ENCODE measurements around the gene IL18. TPM values are rescaled to one million over a fixed set of nuclear protein-coding genes. Genes with fewer than 3 reads are reported as not detected.

The IL18 gene
- total and polyA plus RNA-seq, 4 donors, result 3.3 to 18.2 (median 6.8) TPM

DNA sequence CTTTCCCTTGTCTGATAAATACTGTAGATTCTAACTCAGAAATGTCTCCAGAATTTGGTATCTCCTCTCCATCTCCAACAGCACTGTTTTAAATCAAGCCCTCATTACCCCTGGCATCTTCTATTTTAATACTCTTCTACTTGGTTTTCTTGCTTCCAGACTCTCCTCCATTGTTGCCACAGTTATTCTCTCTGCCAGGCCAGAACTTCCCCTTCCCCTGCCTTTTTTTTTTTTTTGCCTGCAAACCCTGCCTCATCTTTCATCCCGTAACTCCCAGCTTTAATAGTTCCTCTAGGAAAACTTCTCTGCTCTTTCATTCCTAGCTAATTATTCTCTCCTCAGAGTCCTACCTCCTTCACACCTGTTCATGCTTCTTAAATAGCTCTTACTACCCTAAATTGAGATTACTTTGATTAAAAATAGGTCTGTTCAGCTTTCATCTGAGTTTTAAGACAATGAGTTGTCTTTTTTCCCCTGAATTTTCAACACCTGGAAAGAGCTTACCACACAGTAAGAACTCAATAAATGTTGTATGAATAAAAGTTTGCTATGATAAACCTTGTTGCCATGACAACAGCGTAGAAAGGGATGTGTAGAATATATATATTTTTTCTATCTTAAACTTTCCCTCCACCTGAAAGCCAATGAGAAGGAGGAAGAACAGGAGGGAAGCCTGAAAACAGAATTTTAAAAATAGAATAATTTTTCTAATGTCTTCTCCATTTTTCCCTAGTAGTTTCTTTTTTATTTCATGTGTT is 3.6 kb downstream of the IL18 start:
- DNase-seq (ENCODE audit: low read depth in 4 of 6, low spot score in 6 of 6), result peak in 1 of 6 donors; percentile 70
- no CpG with 5 or more reads among the region's 2 CpGs for WGBS (ENCODE audit: insufficient coverage)
- H3K4me1 ChIP-seq (ENCODE audit: control insufficient read depth, insufficient read depth, low read length), result peaks cover 3% of the 10 kb centered on the region
- no peak overlapping the region for H3K27ac ChIP-seq (ENCODE audit: low read depth, low read length)
- H3K4me3 ChIP-seq (ENCODE audit: low read depth, low read length), result no peak overlapping the region
- H3K36me3 ChIP-seq (ENCODE audit: control insufficient read depth, insufficient read depth, low read length), result no peaks in the 10 kb centered on the region
- no peaks in the 10 kb centered on the region for H3K27me3 ChIP-seq (ENCODE audit: control insufficient read depth, insufficient read depth, low read length)
- no peaks in the 10 kb centered on the region for H3K9me3 ChIP-seq (ENCODE audit: control insufficient read depth, insufficient read depth, low read length)

DNA sequence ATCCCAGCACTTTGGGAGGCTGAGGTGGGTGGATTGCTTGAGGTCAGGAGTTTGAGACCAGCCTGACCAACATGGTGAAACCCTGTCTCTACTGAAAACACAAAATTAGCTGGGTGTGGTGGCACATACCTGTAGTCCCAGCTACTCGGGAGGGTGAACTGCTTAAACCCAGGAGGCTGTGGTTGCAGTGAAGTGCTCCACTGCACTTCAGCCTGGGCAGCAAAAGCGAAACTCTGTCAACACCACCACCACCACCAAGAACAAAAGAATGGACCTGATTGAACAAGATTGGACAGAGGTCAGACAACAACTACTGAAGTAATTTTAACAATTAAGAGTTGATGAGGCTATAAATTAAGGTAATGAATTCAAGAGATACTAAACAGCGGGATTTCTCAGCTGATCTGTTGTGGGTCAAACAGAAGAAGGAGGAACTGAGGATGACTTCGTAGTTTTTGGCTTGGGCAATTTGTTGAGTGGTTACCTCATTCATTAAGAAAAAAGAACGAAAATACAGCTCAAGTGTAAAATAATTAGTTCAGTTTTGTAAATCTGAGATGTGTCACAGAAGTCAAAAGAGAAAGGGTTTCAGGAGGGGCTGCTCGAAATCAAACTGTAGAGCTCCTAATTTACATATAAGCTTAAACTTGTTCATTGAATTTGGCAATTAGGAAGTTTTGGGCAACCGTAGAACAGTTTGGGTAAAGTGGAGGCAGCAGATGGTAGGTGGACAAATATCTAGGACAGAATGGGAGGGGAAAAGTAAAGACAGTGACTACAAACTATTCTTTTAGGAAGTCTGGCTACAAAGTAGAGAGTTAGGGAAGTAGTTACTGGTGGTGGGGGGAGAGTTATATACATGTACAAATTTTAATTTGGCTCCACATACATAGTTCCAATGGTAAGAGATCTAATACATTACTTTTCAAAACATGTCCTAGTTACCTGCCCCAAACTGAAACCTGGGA is 4.5 kb downstream of the IL18 start:
- Histone ChIP-seq H3K9me3 (ENCODE audit: control insufficient read depth, insufficient read depth, low read length) (no peaks in the 10 kb centered on the region), H3K27ac (ENCODE audit: low read depth, low read length) (no peak overlapping the region), H3K4me3 (ENCODE audit: low read depth, low read length) (no peak overlapping the region), H3K4me1 (ENCODE audit: control insufficient read depth, insufficient read depth, low read length) (peaks cover 3% of the 10 kb centered on the region), H3K36me3 (ENCODE audit: control insufficient read depth, insufficient read depth, low read length) (no peaks in the 10 kb centered on the region), H3K27me3 (ENCODE audit: control insufficient read depth, insufficient read depth, low read length) (no peaks in the 10 kb centered on the region)
- DNase-seq (ENCODE audit: low read depth in 4 of 6, low spot score in 6 of 6), result no peak
- WGBS (ENCODE audit: insufficient coverage), result no CpG with 5 or more reads among the region's 7 CpGs

DNA sequence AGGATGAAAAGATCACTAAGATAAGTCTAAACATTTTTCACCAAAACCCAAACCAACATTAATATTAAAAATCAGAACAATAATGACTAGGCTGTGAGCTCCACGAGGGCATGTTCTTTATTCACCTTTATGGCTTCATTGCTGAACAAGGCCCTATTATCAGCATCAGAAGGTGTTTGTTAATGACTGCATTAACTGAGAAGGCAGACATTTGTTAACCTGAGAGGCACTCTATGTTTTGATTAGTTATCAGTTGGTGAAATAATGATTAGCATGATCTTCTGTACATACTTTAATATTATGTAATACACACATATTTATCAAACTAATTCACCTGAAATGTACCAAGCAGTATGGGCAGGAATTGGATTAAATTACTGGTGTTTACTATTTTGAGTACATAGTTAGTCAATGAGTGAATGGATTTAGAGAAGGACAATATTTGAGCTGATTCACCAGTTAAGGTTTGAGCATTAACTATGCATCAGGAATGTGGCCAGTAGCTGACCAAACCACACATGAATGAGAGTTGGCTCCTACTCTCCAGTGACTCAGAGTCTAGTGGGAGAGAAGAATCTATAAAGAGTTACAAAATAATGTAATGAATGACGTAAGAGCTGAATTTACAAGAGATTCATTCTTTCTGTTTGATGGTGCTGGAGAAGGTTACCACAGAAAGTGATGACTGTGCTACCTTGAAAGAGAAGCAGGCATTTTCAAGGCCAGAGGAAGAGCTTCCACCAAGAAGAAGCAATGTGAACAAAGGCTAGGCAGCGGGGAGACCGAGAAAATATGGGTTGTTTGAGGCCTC is 6.7 kb downstream of the IL18 start:
- Histone ChIP-seq H3K27me3 (ENCODE audit: control insufficient read depth, insufficient read depth, low read length) (no peaks in the 10 kb centered on the region), H3K36me3 (ENCODE audit: control insufficient read depth, insufficient read depth, low read length) (no peaks in the 10 kb centered on the region), H3K27ac (ENCODE audit: low read depth, low read length) (no peak overlapping the region), H3K4me1 (ENCODE audit: control insufficient read depth, insufficient read depth, low read length) (no peaks in the 10 kb centered on the region), H3K4me3 (ENCODE audit: low read depth, low read length) (no peak overlapping the region), H3K9me3 (ENCODE audit: control insufficient read depth, insufficient read depth, low read length) (no peaks in the 10 kb centered on the region)
- 83% methylated on average over 1 of the region's 4 CpGs for WGBS (ENCODE audit: insufficient coverage)
- DNase-seq (ENCODE audit: low read depth in 4 of 6, low spot score in 6 of 6), result no peak

DNA sequence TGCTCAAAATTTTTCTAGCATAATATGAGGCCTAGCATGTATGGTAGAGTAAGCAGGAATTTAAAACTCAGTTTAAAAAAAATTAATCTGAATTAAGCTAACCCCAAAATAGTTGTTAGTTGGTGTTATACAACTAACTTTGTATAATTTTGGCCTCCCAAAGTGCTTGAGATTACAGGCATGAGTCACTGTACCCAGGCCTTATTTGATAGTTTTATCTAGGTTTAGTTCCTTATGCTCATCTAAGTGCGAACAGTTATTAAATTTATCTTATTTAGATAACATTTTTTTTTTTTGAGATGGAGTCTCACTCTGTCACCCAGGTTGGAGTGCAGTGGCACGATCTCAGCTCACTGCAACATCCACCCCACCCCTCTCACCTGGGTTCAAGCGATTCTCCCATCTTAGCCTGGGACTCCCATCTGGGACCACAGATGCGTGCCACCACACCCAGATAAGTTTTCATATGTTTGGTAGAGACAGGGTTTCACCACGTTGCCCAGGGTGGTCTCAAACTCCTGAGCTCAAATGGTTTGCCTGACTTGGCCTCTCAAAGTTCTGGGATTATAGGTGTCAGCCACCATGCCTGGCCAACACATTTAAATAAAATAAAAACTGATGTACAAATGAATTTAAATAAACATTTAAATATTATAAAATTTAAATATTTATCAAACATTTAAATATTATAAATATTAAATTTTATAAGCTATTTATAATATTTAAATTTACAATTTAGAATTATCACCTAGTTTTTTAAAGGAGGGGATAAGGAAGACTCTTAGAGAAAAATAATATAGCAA is 7.5 kb downstream of the IL18 start:
- WGBS (ENCODE audit: insufficient coverage), result no CpG with 5 or more reads among the region's 5 CpGs
- Histone ChIP-seq H3K4me1 (ENCODE audit: control insufficient read depth, insufficient read depth, low read length) (no peaks in the 10 kb centered on the region), H3K27ac (ENCODE audit: low read depth, low read length) (no peak overlapping the region)

DNA sequence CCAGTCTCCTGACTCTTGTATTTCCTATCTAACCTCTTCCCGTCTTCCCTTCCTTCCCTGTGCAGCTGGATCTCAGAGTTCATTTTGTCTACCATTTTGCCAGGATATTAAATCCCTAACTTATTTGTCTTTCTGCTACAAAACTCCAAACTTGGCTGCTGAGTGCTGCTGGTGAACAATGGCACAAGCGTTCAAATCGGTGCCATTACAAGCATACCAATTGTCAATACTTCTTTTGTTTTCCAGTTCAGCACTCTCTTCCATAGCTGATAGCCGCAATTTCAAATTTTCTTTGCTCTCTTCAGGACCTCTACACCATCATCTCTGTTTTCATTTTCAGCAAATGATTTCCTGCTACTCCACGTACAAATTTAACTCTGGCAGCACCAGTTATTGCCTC is 13.4 kb downstream of the IL18 start:
- Histone ChIP-seq H3K27ac (ENCODE audit: low read depth, low read length) (no peak overlapping the region), H3K4me3 (ENCODE audit: low read depth, low read length) (no peak overlapping the region), H3K36me3 (ENCODE audit: control insufficient read depth, insufficient read depth, low read length) (no peaks in the 10 kb centered on the region), H3K4me1 (ENCODE audit: control insufficient read depth, insufficient read depth, low read length) (no peaks in the 10 kb centered on the region), H3K27me3 (ENCODE audit: control insufficient read depth, insufficient read depth, low read length) (no peaks in the 10 kb centered on the region), H3K9me3 (ENCODE audit: control insufficient read depth, insufficient read depth, low read length) (no peaks in the 10 kb centered on the region)
- DNase-seq (ENCODE audit: low read depth in 4 of 6, low spot score in 6 of 6), result no peak
- 56% methylated on average over 5 of the region's 5 CpGs for WGBS (ENCODE audit: insufficient coverage)

More for the DNA sequence above, 7.5 kb downstream of the IL18 start:
- Histone ChIP-seq H3K36me3 (ENCODE audit: control insufficient read depth, insufficient read depth, low read length) (no peaks in the 10 kb centered on the region), H3K27me3 (ENCODE audit: control insufficient read depth, insufficient read depth, low read length) (no peaks in the 10 kb centered on the region), H3K4me3 (ENCODE audit: low read depth, low read length) (no peak overlapping the region), H3K9me3 (ENCODE audit: control insufficient read depth, insufficient read depth, low read length) (no peaks in the 10 kb centered on the region)
- DNase-seq (ENCODE audit: low read depth in 4 of 6, low spot score in 6 of 6), result no peak

- Histone ChIP-seq H3K36me3 (ENCODE audit: control insufficient read depth, insufficient read depth, low read length) (no peaks in the 10 kb centered on the region), H3K4me1 (ENCODE audit: control insufficient read depth, insufficient read depth, low read length) (no peaks in the 10 kb centered on the region), H3K27ac (ENCODE audit: low read depth, low read length) (no peak overlapping the region), H3K27me3 (ENCODE audit: control insufficient read depth, insufficient read depth, low read length) (no peaks in the 10 kb centered on the region), H3K9me3 (ENCODE audit: control insufficient read depth, insufficient read depth, low read length) (no peaks in the 10 kb centered on the region), H3K4me3 (ENCODE audit: low read depth, low read length) (no peak overlapping the region)
- no peak for DNase-seq (ENCODE audit: low read depth in 4 of 6, low spot score in 6 of 6)
- WGBS (ENCODE audit: insufficient coverage), result 100% methylated on average over 1 of the region's 3 CpGs
These were observed 20.3 kb downstream of the IL18 start for GRCh38 chr11:112143597-112143996.

DNA sequence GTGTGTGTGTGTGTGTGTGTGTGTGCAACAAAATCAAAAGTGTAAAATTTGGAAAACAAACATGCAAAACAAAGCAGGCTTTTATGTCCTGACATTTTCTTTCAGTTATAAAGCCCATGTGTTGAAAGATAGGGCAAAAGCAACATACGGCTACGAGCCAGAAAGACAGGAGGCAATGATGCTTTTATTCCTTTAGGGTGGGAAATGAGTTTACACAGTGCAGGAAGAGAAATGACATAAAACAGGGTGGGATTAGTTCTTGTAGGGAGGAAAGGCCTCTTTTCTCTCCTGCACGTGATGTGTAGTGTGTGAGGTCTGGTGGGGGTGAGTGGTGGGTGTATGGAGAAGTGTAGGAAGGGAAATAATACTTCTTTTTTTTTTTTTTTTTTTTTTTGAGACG is 29.4 kb downstream of the IL18 start:
- Histone ChIP-seq H3K9me3 (ENCODE audit: control insufficient read depth, insufficient read depth, low read length) (no peaks in the 10 kb centered on the region), H3K36me3 (ENCODE audit: control insufficient read depth, insufficient read depth, low read length) (no peaks in the 10 kb centered on the region), H3K4me1 (ENCODE audit: control insufficient read depth, insufficient read depth, low read length) (no peaks in the 10 kb centered on the region), H3K4me3 (ENCODE audit: low read depth, low read length) (no peak overlapping the region), H3K27ac (ENCODE audit: low read depth, low read length) (no peak overlapping the region), H3K27me3 (ENCODE audit: control insufficient read depth, insufficient read depth, low read length) (no peaks in the 10 kb centered on the region)
- DNase-seq (ENCODE audit: low read depth in 4 of 6, low spot score in 6 of 6), result peak in 1 of 6 donors; percentile 5
- 74% methylated on average over 2 of the region's 4 CpGs for WGBS (ENCODE audit: insufficient coverage)

DNA sequence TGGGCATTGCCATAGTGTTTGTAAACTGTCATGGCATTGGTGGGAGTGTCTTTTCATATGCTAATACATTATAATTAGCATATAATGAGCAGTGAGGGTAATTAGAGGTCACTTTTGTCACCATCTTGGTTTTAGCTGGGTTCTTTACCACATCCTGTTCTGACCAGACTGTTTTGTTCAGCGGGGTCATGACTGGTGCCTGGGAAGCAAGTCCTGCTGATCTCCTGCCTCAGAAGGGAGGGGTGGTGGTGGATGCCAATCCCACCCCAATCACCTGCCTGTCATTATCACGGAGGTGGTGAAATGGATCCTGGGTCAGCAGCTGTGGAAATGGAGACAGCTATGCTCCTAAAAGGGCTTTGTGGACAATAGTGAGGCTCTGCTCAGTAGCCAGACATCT is 31.2 kb downstream of the IL18 start:
- Histone ChIP-seq H3K4me3 (ENCODE audit: low read depth, low read length) (no peak overlapping the region), H3K36me3 (ENCODE audit: control insufficient read depth, insufficient read depth, low read length) (no peaks in the 10 kb centered on the region), H3K27me3 (ENCODE audit: control insufficient read depth, insufficient read depth, low read length) (no peaks in the 10 kb centered on the region), H3K27ac (ENCODE audit: low read depth, low read length) (no peak overlapping the region), H3K9me3 (ENCODE audit: control insufficient read depth, insufficient read depth, low read length) (no peaks in the 10 kb centered on the region), H3K4me1 (ENCODE audit: control insufficient read depth, insufficient read depth, low read length) (no peaks in the 10 kb centered on the region)
- WGBS (ENCODE audit: insufficient coverage), result 100% methylated on average over 1 of the region's 2 CpGs
- no peak for DNase-seq (ENCODE audit: low read depth in 4 of 6, low spot score in 6 of 6)

- Histone ChIP-seq H3K4me3 (ENCODE audit: low read depth, low read length) (no peak overlapping the region), H3K9me3 (ENCODE audit: control insufficient read depth, insufficient read depth, low read length) (no peaks in the 10 kb centered on the region), H3K4me1 (ENCODE audit: control insufficient read depth, insufficient read depth, low read length) (no peaks in the 10 kb centered on the region), H3K27me3 (ENCODE audit: control insufficient read depth, insufficient read depth, low read length) (no peaks in the 10 kb centered on the region), H3K36me3 (ENCODE audit: control insufficient read depth, insufficient read depth, low read length) (no peaks in the 10 kb centered on the region), H3K27ac (ENCODE audit: low read depth, low read length) (no peak overlapping the region)
- peak in 1 of 6 donors; percentile 4 for DNase-seq (ENCODE audit: low read depth in 4 of 6, low spot score in 6 of 6)
- WGBS (ENCODE audit: insufficient coverage), result 94% methylated on average over 5 of the region's 5 CpGs
These were observed 34.2 kb downstream of the IL18 start for GRCh38 chr11:112129656-112130055.

Data from spinal cord (tissue), 10 donors.